SJSA1 (cell line): ENCODE results near the gene PSMD14. TPM values are rescaled to one million over a fixed set of nuclear protein-coding genes. Genes with fewer than 3 reads are reported as not detected.
"Not testable (repeated sequence)": the region's sequence is repeated elsewhere in the genome, so short reads cannot be mapped to it uniquely, and the experiment has no call there.

Source experiments
- DNase-seq, 2 experiments: peaks; one replicate each; pipeline ENCODE4 v3.0.0-alpha.2; 2015 to 2020; ENCODE audit warnings: low spot score in 2 of 2, low read depth in 1 of 2
- H3K27ac ChIP-seq: fragments of 250-450 bp; sonication (Bioruptor Pico); 2 replicates; pipeline ENCODE4 v1.5.1; 2020; ENCODE audit warnings: mild to moderate bottlenecking, moderate library complexity
- H3K27me3 ChIP-seq: fragments of 250-450 bp; sonication (Bioruptor Pico); replicated peaks from 2 replicates; pipeline ENCODE4 v1.5.1; 2020; ENCODE audit warnings: mild to moderate bottlenecking, moderate library complexity
- H3K36me3 ChIP-seq: fragments of 250-450 bp; sonication (Bioruptor Pico); 2 replicates; pipeline ENCODE4 v1.5.1; 2020; ENCODE audit warnings: mild to moderate bottlenecking
- H3K4me1 ChIP-seq: fragments of 250-450 bp; sonication (Bioruptor Pico); replicated peaks from 2 replicates; pipeline ENCODE4 v1.6.1; 2021; ENCODE audit warnings: mild to moderate bottlenecking
- H3K4me3 ChIP-seq: fragments of 250-450 bp; sonication (Bioruptor Pico); 2 replicates; pipeline ENCODE4 v1.5.1; 2020; ENCODE audit warnings: mild to moderate bottlenecking
- H3K9me3 ChIP-seq: fragments of 250-450 bp; sonication (Bioruptor Pico); replicated peaks from 2 replicates; pipeline ENCODE4 v1.5.1; 2020; ENCODE audit warnings: mild to moderate bottlenecking
- total RNA-seq: library from RNA; depleted of rRNA; stranded (reverse); fragments of >200 nt; shearing (Covaris generic); gene quantifications from 2 replicates; pipeline ENCODE4 v1.2.3, GENCODE V29; 2014

PSMD14 gene
- total RNA-seq, 1 experiment from 2014 or later: 232 TPM

DNA sequence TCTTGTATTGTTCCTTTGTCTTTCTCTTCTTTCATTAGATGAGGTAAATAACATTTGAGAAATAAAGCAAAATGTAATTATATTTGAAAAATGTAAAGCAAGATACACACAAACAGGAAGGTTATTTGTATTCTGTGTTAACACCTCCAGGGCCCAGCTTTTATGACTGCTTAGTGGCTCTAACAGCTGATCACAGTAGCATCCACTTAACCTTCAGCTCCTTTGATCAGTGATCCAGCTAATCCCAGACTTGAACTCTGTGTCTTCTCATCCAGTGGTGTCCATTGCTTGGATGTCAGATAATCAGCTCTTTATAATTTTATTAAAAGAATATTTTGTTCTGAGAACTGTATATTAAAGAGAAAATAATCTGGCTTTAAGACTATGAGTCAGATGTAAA is 44.5 kb downstream of the PSMD14 start:
- DNase-seq: no peak
- H3K9me3 ChIP-seq: no peaks in the 10 kb centered on the region

DNA sequence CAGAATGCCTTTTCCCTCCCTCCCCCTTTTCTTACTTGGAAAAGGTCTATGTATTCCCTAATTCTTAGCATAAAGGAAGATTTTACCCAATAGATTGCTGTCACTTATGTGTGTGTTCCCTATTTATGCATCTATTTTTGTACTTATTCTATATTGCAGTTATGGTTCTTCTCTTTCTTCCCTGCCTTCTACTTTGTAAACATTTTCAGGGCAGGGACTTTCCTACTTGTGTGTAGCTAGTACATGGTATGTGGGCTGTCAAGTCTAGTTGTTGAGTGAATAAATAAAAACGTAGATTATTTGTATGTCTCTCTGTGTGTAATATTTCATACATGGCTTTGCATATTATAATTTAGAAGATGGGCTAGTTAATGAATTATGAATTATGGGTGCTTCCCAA is 45.3 kb downstream of the PSMD14 start:
- H3K36me3 ChIP-seq: 0 out of 2 replicates have a peak, but pooled peaks cover 3% of the 10 kb centered on the region
- H3K9me3 ChIP-seq: no peaks in the 10 kb centered on the region
- H3K27ac ChIP-seq: no peak overlapping the region
- H3K4me3 ChIP-seq: no peak overlapping the region
- DNase-seq: no peak
- no peaks in the 10 kb centered on the region for H3K27me3 ChIP-seq
- peaks cover 28% of the 10 kb centered on the region for H3K4me1 ChIP-seq

More for the DNA sequence above, 44.5 kb downstream of the PSMD14 start:
- H3K27ac ChIP-seq: no peak overlapping the region
- H3K4me3 ChIP-seq: no peak overlapping the region
- H3K4me1 ChIP-seq: peaks cover 28% of the 10 kb centered on the region
- peaks cover 9% of the 10 kb centered on the region; the same call in 1 of the 2 replicates for H3K36me3 ChIP-seq
- no peaks in the 10 kb centered on the region for H3K27me3 ChIP-seq

DNA sequence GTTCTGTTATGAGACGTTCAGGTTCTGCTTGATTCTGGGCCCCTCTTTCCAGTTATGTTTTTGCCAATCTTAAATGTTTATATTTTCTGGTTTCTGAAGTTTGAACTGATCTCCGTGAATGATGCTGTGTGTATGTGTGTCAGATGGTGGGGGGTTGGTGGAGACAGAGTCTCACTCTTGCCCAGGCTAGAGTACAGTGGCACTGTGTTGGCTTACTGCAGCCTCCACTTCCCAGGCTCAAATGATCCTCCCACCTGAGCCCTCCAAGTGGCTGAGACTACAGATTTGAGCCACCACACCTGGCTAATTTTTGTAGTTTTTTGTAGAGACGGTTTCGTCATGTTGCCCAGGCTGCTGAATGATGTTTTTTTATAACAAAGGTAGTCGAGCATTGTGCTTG is 45.9 kb downstream of the PSMD14 start:
- Histone ChIP-seq H3K36me3 (0 out of 2 replicates have a peak, but pooled peaks cover 3% of the 10 kb centered on the region), H3K4me1 (peaks cover 26% of the 10 kb centered on the region), H3K9me3 (no peaks in the 10 kb centered on the region), H3K27ac (no peak overlapping the region), H3K4me3 (no peak overlapping the region), H3K27me3 (no peaks in the 10 kb centered on the region)
- DNase-seq: no peak

DNA sequence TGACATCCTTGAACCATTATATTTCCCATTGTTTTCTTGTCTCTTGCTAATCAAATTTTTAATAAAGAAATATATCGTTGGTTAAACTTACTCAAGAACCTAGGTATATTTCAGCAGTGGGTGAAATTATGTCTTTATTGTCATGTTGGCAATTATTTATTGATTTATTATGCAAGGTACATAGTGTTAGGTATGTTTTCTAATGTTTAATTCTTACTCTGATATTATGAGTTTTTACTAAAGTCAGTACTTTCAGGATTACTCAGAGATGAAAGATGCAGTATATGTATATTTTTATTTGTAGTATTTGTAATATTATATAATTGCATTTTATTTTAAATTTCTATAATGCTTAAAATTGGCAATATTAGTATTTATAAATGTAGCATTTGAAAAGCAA is 46.9 kb downstream of the PSMD14 start:
- H3K27ac ChIP-seq: no peak overlapping the region
- no peaks in the 10 kb centered on the region for H3K9me3 ChIP-seq

DNA sequence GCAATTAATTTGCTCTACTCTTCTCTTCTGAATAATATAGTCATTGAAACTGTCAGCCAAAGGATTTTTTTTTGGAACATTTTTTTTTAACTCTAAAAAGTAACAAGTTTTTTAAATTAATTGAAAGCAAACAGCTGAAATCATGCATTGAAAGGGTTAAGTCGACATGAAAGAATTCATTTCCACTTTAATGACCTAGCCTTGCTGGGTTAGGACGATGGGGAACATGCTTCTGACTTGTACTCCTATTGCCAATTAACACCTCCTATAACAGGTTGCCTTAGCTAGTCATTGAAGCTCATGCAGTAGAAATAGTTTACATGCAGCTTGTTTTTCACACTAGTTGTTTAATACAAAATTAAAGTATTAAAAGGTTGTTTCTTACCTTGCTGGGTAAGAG is 47.8 kb downstream of the PSMD14 start:
- peaks cover 33% of the 10 kb centered on the region for H3K4me1 ChIP-seq
- H3K27ac ChIP-seq: no peak overlapping the region
- no peaks in the 10 kb centered on the region for H3K27me3 ChIP-seq
- H3K9me3 ChIP-seq: no peaks in the 10 kb centered on the region
- peaks cover 9% of the 10 kb centered on the region for H3K36me3 ChIP-seq
- no peak overlapping the region for H3K4me3 ChIP-seq
- no peak for DNase-seq

More for the DNA sequence above, 46.9 kb downstream of the PSMD14 start:
- Histone ChIP-seq H3K27me3 (no peaks in the 10 kb centered on the region), H3K4me1 (peaks cover 29% of the 10 kb centered on the region), H3K4me3 (no peak overlapping the region), H3K36me3 (0 out of 2 replicates have a peak, but pooled peaks cover 3% of the 10 kb centered on the region)
- DNase-seq: no peak

DNA sequence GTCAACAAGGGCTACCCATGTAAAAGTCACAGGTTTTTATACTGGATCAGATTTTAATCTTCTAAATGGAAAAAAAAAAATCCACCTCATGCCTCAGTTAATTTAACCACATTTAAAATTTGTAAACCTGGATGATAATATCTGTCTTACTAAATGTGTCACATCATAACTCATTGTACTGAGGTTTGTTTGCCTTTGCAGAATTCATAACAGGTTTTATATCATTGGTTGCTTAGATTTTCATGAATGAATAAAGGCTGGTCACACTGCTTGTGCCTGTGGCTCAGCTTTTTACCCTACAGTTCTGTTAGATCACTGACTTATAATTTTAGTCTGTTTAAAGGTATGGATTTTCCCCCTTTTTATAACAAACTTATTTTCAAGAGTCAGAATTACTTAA is 48.9 kb downstream of the PSMD14 start:
- H3K36me3 ChIP-seq: peaks cover 8% of the 10 kb centered on the region
- no peak for DNase-seq
- H3K27ac ChIP-seq: no peak overlapping the region
- peaks cover 24% of the 10 kb centered on the region for H3K4me1 ChIP-seq
- H3K27me3 ChIP-seq: no peaks in the 10 kb centered on the region
- H3K4me3 ChIP-seq: no peak overlapping the region
- H3K9me3 ChIP-seq: 0 out of 2 replicates have a peak, but pooled peaks cover 2% of the 10 kb centered on the region

DNA sequence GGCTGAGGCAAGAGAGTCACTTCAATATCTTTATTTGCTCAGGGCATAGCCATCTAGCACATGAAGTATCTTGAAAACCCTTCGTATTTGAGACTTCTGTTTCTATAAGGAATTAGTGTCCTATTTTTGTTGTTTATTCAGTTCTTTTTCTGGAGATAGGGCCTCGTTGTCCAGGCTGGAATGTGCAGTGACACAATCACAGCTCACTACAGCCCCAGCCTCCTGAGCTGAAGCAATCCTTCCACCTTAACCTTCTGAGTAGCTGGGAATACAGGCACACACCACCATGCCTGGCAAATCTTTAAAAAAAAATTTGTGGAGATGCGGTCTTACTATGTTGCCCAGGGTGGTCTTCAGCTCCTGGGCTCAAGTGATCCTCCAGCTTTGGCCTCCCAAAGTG is 50.6 kb downstream of the PSMD14 start:
- Histone ChIP-seq H3K9me3 (peaks cover 10% of the 10 kb centered on the region), H3K4me3 (no peak overlapping the region), H3K27ac (no peak overlapping the region), H3K36me3 (peaks cover 15% of the 10 kb centered on the region), H3K27me3 (no peaks in the 10 kb centered on the region), H3K4me1 (peaks cover 12% of the 10 kb centered on the region)
- no peak for DNase-seq

DNA sequence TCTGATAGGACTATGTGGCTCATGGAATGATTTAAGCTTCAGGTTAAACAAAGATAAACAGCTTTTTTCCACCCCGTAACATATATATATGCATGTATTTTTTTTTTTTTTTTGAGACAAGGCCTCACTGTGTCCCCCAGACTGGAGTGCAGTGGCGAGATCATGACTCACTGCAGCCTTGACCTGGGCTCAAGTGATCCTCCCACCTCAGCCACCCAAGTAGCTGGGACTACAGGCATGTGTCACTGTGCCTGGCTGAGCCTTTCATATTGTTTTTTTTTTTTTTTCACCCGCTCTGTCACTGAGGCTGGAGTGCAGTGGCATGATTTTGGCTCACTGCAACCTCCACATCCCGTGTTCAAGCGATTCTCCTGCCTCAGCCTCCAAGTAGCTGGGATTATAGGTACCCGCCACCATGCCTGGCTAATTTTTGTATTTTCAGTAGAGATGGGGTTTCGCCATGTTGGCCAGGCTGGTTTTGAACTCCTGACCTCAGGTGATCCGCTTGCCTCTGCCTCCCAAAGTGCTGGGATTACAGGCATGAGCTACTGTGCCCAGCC is 52.0 kb downstream of the PSMD14 start:
- Histone ChIP-seq H3K36me3 (peaks cover 15% of the 10 kb centered on the region), H3K4me1 (peaks cover 12% of the 10 kb centered on the region), H3K9me3 (peaks cover 10% of the 10 kb centered on the region)
- DNase-seq: peak; percentile 32 to 68
- not testable (repeated sequence) for H3K27me3 ChIP-seq, H3K4me3 ChIP-seq, H3K27ac ChIP-seq

DNA sequence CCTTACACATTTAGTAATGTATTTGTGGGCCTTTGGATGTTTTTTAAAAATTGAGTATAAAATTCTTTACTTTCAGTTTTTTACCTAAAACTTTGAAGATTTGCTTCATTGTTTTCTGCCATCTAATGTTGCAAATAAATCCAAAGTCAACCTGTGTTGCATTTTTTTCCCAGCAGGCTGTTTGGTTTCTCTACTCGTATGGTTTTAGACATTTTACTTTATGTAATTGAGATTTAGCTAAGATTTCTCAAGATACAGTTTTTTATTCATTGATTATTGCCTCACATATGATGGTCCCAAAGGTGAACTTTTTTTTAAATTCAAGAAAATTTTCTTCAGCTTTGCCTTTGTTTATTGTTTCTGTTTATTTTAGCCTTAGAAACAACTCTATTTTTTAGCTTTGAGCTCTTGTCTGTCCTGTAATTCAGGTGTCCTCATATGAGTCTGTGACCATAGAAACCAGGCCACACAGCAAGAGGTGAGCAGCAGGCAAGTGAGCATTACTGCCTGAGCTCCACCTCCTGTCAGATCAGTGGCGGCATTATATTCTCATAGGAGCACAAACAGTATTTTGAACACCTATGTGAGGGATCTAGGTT is 54.4 kb downstream of the PSMD14 start:
- Histone ChIP-seq H3K9me3 (peaks cover 10% of the 10 kb centered on the region), H3K27ac (no peak overlapping the region), H3K4me1 (peaks cover 12% of the 10 kb centered on the region), H3K36me3 (peaks cover 23% of the 10 kb centered on the region), H3K4me3 (no peak overlapping the region), H3K27me3 (no peaks in the 10 kb centered on the region)
- no peak for DNase-seq

DNA sequence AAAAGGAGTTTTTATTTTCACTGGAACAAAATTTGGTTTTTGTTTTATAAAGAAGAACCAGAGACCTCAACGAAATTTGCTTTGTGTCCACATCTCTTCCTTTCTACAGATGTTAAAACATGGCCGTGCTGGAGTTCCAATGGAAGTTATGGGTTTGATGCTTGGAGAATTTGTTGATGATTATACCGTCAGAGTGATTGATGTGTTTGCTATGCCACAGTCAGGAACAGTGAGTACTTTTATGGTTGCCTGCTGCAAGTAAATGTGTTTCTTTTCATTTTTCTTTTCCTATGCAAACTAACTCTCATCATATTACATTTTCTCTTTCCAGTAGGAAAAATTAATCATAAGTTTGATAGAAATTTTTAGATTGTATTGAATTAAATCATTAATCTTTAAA is 59.5 kb downstream of the PSMD14 start:
- Histone ChIP-seq H3K4me1 (no peaks in the 10 kb centered on the region), H3K27ac (no peak overlapping the region), H3K27me3 (no peaks in the 10 kb centered on the region), H3K9me3 (peaks cover 4% of the 10 kb centered on the region), H3K4me3 (no peak overlapping the region), H3K36me3 (peaks cover 39% of the 10 kb centered on the region)
- DNase-seq: no peak

DNA sequence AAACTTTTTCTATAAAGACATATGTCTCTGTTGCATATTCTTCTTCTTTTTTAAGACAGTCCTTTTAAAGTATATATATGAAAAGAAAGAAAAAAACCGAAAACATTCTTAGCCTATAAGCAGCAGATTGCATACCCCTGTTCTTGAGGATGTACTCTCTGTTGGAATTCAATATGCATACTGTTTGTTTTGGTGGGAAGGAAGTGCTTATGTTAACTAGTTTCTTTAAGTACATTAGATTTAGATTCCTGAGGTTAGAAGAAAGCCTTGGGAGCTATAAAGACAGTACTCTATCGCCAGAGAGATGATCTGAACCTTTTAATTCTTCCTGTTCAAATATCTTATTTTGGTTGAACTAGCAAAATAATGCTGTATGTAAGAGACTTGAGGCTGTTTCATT is 61.1 kb downstream of the PSMD14 start:
- Histone ChIP-seq H3K27me3 (no peaks in the 10 kb centered on the region), H3K4me1 (0 out of 2 replicates have a peak, but pooled peaks cover 3% of the 10 kb centered on the region), H3K9me3 (no peaks in the 10 kb centered on the region), H3K4me3 (no peak overlapping the region), H3K27ac (no peak overlapping the region), H3K36me3 (peaks cover 36% of the 10 kb centered on the region)
- DNase-seq: no peak

DNA sequence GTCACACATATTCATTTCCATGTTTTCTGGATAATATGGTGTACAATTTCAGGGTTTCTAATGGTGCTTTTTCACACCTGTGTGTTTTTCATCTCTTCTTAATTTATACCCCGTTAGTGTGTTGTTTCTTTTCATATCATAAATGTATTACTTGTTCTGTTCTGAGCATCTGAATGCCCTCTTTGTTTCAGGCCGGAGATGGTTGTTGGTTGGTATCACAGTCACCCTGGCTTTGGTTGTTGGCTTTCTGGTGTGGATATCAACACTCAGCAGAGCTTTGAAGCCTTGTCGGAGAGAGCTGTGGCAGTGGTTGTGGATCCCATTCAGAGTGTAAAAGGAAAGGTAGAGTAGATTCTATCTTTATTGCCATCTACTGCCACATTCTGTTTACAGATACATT is 62.8 kb downstream of the PSMD14 start:
- Histone ChIP-seq H3K4me1 (0 out of 2 replicates have a peak, but pooled peaks cover 3% of the 10 kb centered on the region), H3K27me3 (no peaks in the 10 kb centered on the region), H3K27ac (no peak overlapping the region), H3K9me3 (no peaks in the 10 kb centered on the region), H3K4me3 (no peak overlapping the region), H3K36me3 (peaks cover 36% of the 10 kb centered on the region)
- DNase-seq: no peak

DNA sequence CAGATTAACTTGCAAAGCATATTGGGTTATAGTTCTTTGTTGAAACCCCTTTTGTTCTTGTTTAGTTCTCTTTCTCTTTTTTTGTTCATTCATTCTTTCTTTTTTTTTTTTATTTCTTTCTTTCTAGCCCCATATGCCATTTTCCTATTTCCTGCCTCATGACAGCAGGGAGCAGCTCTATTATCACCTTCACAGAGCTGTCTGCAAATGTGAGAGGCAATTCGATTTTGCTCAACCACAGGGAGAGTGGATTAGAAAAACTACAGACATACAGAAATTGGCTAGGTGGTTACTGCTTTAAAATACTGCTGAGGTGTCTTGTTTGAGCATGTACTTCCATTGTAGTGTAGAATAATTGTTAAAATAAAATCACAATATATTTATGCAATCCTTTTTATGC is 63.6 kb downstream of the PSMD14 start:
- no peak for DNase-seq
- Histone ChIP-seq H3K27ac (no peak overlapping the region), H3K27me3 (no peaks in the 10 kb centered on the region), H3K36me3 (peaks cover 36% of the 10 kb centered on the region), H3K9me3 (no peaks in the 10 kb centered on the region), H3K4me1 (0 out of 2 replicates have a peak, but pooled peaks cover 3% of the 10 kb centered on the region), H3K4me3 (no peak overlapping the region)

DNA sequence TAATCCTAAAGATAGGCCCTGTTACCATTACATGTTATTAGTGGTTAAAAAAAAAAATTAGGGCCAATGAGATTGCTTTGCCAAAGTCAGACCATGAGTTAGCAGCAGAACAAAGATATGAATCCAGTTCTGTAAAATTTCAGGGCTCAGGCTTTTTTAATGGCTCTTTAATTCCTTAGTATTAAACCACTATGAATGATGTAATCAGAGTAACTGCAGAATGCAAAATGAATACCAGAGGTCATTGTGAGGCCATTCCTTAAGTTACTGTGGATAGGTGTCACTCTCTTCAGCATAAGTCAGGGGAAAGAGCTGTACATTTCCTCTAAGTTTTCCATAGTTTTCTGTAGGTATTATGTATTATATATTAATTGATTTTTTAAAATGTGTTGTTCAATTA is 65.7 kb downstream of the PSMD14 start:
- DNase-seq: no peak
- Histone ChIP-seq H3K4me1 (0 out of 2 replicates have a peak, but pooled peaks cover 3% of the 10 kb centered on the region), H3K27me3 (no peaks in the 10 kb centered on the region), H3K27ac (no peak overlapping the region), H3K9me3 (no peaks in the 10 kb centered on the region), H3K36me3 (peaks cover 26% of the 10 kb centered on the region), H3K4me3 (no peak overlapping the region)
